IMR-90 (cell line): ENCODE data around the gene PLXNB3.

ENCODE experiments used
- MXI1 ChIP-seq: IDR thresholded peaks from 2 replicates; pipeline ENCODE4 v1.6.1; 2012; ENCODE audit warnings: low read depth, mild to moderate bottlenecking, low read length, moderate library complexity, borderline replicate concordance
- TF ChIP-seq, protein P1 (sequence below): conservative IDR thresholded peaks from 2 replicates; pipeline ENCODE4 v1.5.1; 2012; ENCODE audit warnings: mild to moderate bottlenecking, low read depth, low read length, improper control_type of control experiment

- TF ChIP-seq, protein P1, sequence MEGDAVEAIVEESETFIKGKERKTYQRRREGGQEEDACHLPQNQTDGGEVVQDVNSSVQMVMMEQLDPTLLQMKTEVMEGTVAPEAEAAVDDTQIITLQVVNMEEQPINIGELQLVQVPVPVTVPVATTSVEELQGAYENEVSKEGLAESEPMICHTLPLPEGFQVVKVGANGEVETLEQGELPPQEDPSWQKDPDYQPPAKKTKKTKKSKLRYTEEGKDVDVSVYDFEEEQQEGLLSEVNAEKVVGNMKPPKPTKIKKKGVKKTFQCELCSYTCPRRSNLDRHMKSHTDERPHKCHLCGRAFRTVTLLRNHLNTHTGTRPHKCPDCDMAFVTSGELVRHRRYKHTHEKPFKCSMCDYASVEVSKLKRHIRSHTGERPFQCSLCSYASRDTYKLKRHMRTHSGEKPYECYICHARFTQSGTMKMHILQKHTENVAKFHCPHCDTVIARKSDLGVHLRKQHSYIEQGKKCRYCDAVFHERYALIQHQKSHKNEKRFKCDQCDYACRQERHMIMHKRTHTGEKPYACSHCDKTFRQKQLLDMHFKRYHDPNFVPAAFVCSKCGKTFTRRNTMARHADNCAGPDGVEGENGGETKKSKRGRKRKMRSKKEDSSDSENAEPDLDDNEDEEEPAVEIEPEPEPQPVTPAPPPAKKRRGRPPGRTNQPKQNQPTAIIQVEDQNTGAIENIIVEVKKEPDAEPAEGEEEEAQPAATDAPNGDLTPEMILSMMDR = no peak
- no peak for TF ChIP-seq MXI1
Measured at GRCh38 chrX:153800746-153801145, 36.7 kb downstream of the PLXNB3 start.
